Stimulated activated CD8-positive, alpha-beta memory T cell treated with anti-CD3 and anti-CD28 coated beads, Interleukin-12 subunit alpha, Interleukin-12 subunit beta, amount 100 ng/mL, for 4 hours (primary cell): ENCODE results near the gene TTC39C.
A peak's percentile ranks its signal among the peaks of the same experiment; 100 is the strongest.

Source experiments
- DNase-seq: peaks from one replicate; pipeline ENCODE4 v3.0.0-alpha.2; 2020; ENCODE audit warnings: low read depth

The TTC39C gene

GRCh38 chr18:23992089-23992940 is 22.2 kb upstream of the TTC39C start:
- DNase-seq, result no peak

DNA sequence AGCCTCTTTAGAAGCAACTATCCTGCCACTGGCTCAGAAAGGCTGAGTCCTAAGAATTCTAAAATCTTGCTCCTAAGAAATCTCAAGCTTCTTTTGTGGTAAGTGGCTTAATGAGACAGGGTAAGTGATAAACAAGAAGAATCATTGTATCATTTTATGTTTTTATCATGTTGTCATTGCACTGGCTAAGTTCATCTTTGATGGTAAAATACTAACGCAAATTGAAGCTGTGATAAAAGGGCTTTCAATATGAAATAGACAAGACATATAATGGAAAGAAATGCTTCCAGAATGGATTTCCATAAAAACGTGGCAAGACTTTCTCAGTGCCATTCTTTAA is 21.6 kb upstream of the TTC39C start:
- no peak for DNase-seq

- no peak for DNase-seq
Observed at GRCh38 chr18:23994361-23994902, 20.1 kb upstream of the TTC39C start.

DNA sequence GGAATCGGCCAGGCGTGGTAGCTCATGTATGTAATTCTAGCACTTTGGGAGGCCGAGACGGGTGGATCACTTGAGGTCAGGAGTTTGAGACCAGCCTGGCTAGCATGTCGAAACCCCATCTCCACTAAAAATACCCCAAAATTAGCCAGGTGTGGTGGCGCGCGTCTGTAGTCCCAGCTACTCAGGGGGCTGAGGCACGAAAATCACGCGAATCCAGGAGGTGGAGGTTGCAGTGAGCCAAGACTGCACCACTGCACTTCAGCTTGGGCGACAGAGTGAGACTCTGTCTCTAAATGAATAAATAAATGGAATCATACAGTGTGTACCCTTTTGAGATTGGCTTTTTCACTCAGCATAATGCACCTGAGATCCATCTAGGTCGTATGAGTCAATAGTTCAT is 19.4 kb upstream of the TTC39C start:
- no peak for DNase-seq

GRCh38 chr18:23998018-23998417 is 16.5 kb upstream of the TTC39C start:
- no peak for DNase-seq

GRCh38 chr18:23998820-23999219 is 15.7 kb upstream of the TTC39C start:
- DNase-seq, result no peak

DNA sequence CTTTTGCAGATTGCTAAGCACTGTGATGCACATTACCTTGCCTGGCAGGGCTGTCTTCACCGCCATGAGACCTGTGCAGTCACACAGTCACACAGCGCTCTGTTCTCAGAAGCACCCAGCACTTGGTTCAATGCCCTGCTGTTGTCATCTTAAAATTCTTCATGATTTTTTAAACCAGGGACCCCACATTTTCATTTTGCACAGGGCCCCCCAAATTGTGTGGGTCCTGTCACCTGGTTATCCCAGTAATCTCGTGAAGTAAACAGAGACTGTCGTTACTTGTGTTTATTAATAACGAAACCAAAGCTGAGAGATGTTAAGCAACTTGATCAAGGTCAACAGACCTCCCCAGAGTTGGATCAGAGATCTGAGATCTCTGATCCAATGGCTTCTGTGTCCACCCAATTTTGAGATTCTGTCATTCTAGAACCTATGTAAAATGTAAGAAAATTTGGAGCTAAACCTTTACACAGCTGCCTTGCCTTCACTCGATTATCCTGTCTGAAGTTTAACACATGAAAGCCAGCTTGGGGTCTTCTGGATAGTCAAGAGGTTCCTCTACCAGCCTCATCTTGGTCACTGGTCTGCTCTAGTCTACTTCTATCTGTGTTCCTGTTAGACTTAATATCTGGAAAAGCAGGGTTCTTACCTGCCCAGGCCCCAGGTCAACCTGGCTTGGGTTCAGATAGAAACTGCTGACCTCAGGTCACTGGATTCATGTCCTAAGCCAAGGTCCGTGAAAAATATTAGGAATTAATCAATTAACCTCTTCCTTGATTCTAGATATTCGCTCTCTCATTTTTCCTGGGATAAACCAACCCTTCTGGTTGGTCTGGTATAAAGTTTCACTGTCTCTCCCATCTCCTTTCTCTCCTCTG is 13.7 kb upstream of the TTC39C start:
- DNase-seq, result no peak

DNA sequence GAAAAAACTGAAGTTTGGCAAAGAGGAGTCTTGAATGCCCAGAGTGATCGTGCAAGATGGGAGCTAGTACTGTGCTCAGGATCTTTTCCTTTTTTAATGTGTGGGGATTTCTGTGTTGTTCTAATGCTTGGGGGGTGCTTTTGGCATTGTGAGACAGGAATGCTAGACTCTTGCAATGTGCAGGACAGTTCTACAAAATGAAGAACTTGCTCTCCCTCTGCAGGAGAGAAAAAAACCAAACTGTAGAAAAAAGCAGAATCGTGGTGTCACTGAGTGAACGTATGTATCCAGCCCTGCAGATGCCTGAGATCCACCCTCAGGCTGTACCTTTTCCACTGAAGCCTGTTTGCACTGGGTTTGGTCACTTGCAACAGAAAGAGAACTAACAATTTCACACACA is 12.1 kb upstream of the TTC39C start:
- DNase-seq, result no peak

DNA sequence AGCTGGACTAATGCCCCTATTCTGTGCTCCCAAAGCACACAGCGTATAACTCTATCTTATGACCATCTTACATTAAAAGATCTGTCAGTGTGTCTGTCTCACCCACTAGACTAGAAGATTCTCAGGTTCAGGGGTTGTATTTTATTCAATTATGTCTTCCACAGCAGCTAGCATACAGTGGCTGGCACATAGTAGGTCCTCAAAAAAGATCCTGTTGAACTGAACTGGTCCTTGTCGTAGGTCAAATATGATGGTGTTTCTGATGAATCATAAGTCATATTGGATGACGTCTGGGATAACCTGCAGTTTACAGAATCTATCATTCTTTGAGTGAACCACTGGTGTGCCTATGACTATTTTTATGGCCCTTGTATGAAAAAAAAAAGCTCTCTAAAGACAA is 11.3 kb upstream of the TTC39C start:
- no peak for DNase-seq

GRCh38 chr18:24003903-24004640 is 10.5 kb upstream of the TTC39C start:
- no peak for DNase-seq

DNA sequence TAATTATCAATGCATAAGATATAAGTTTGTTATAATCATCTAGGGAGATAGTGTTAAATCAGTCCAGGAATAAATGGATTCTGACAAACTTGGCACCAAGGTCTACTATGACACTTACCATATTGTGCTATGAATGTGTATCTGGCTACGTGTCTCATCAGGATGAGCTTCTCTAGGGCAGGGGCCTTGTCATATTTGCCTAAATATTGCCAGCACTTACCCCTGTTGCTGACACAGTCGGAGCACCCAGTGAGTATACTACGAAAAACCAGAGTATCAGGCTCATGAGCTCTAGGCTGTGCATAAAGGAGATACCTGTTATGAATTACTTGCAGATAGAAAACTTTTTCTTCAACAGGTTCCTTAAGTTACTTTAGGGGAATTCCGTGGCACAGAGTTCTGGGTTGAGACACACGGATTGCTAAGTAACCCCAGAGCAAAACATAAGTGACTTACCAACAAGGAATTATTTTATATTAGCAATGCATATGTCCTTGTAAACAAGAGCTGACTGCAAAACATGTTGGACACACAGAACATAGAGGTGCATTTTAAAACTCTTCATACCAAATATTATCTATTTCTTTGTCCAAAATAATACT is 7.7 kb upstream of the TTC39C start:
- no peak for DNase-seq

GRCh38 chr18:24009246-24009645 is 5.3 kb upstream of the TTC39C start:
- no peak for DNase-seq

GRCh38 chr18:24009651-24010333 is 4.8 kb upstream of the TTC39C start:
- no peak for DNase-seq

DNA sequence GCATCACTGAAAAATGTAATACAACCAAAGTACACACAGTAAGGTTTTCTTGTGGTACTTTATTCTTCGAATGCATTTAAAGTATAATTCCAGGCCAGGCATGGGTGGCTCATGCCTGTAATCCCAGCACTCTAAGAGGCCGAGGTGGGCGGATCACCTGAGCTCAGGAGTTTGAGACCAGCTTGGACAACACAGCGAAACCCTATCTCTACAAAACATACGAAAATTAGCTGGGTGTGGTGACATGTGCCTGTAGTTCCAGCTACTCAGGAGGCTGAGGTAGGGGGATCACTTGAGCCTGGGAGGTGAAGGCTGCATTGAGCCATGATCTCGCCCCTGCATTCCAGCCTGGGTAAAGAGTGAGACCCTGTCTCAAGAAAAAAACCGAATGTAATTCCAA is 3.9 kb upstream of the TTC39C start:
- no peak for DNase-seq

DNA sequence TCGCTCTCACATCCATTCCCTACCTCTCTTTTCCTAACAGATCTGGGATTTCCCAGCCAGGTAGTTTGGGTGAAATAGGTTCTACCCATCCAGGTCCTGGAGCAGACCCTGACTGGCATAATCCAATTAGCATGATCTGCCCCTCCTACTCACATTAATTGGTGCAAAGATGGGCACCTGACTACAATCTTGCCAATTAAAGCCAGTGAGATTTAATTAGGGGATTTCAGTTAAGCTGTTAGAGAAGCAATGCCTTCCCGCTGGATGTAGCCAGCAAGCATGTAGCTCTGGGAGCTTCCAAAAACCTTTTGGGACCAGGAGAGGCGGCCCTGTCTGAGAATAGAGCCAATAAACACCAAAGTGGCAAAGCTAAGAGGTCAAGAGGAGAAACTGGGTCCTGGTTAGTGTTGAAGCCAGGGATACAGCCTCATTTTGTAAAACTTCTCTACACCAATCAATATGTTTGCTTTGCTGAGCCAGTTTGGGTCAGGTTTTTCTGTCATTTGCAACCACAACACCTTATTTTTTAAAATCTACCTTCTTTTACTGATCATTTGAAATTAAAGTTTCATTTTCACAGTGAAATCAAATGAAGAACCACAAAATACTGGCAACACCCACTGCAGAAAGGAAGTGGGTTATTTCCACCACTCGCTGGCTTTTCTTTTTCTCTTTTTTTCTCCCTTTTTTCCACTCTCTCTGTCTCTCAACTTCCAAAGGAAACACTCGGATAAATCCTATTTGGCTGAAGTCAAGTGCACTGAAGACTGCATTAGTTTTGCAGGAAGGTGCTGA is 3.2 kb upstream of the TTC39C start:
- DNase-seq, result no peak

DNA sequence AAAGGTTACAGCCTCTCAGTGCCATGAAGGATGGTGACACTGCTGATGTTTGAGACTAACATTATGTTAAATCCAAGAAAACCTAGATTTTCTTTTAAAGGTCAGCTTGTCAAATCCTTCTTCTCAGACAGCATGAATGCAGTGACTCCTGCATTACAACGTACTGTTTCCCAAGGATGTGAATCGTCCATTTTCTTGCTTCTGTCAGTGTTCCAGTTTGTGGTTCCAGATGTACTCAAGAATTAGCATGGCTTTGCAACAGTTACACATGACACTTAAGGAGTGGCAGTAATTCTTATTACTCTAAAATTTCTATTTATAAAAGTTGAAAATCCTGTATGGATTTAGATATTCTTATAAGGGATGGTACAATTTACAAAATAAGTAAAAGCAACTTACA is 1.5 kb upstream of the TTC39C start:
- DNase-seq, result no peak

DNA sequence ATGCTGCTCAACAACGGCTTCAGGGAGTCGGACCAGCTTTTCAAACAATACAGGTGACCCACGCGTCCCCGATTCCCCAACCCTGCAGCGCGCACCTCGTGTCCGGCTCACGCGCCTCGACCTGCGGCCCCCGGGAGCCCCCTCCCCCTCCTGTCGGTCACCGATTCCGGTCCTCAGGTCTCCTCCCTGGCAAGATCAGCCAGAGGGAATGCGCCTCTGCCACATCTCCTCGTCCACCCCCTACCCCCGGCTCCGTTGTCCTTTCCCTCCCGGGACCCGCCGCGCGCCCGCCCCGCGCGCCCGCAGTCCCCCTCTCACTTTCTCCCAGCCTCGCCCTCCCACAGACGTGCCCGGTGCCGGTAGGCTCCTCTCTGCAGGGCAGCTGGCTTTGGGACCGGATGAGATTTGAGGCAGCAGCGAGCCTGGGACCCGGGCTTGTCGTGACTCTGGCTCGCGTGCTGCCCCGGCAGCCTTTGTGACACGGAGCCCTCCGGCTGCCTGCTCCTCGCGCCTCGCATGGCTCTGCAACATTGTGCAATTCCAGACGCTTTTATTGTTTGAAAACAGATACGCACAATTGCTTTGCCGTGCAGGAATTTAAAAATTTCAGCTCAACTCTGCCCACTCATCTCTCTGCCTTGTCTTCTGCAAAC is 558 bp downstream of the TTC39C start:
- DNase-seq, result peak; percentile 30

- DNase-seq, result no peak
Observed at GRCh38 chr18:24015639-24016631, 1.4 kb downstream of the TTC39C start.

DNA sequence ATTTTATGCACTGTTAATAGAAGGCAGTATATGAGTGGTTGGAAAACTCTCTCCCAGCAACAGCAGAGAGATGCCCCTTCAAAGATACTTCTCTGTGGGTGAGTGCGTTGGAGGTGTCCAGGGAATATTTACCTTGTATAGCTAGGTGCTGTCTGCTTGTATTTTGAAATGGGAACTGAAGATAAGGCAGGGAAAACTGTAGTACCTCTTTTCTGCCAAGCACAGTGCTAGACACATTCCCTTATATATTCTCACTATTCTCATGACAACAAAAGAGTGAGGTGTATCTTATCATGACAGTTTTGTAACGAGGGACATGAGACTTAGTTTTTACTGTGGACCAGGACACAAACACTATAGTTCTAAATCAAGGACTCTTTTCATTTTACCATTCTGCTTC is 2.1 kb downstream of the TTC39C start:
- no peak for DNase-seq
